ENCODE measurements around the gene ARHGAP28.

- no peak for TF ChIP-seq POLR2AphosphoS5 (IDR thresholded peaks at IDR 0.05)
- TF ChIP-seq CTCF (IDR thresholded peaks at IDR 0.05) = no peak
- TF ChIP-seq EP300 (IDR thresholded peaks at IDR 0.05) = no peak
- TF ChIP-seq POLR2A (IDR thresholded peaks at IDR 0.05; ENCODE audit: low read depth) = no peak
Observed at GRCh38 chr18:6728331-6728730, 1.2 kb upstream of the ARHGAP28 start.
